Endothelial cell of umbilical vein (primary cell): ENCODE measurements around the gene AJM1. TPM values are rescaled to one million over a fixed set of nuclear protein-coding genes. Genes with fewer than 3 reads are reported as not detected.

ENCODE experiments used
- BruUV-seq: library from RNA; stranded (reverse); fragments of 400-500 nt; replicated peaks from 2 replicates; lab custom pipeline; 2021; lab: Mats Ljungman, UMichigan
- CTCF ChIA-PET: fragments of 300-600, 350-600 bp; sonication (Branson Sonifier 250); formaldehyde crosslinking; loops from one replicate; lab custom pipeline; 2021; ENCODE audit warnings: antibody characterized with exemption, inconsistent platforms; lab: Charles Lee
- POLR2A ChIA-PET: fragments of 300-600, 350-600 bp; sonication (Branson Sonifier 250); formaldehyde crosslinking; loops from one replicate; lab custom pipeline; 2021; ENCODE audit warnings: antibody characterized with exemption, inconsistent platforms; lab: Charles Lee
- DNase-seq: peaks from one replicate; pipeline ENCODE4 v3.0.0-alpha.2; 2011; ENCODE audit warnings: low read depth, low spot score
- FAIRE-seq: peaks from 2 replicates; lab custom pipeline; 2011; peaks lifted over from hg19 to GRCh38; lab: Jason Lieb, UNC
- H2AFZ ChIP-seq: 2 replicates; pipeline ENCODE4 v1.6.0; 2012; ENCODE audit warnings: low read depth, low read length, control low read depth, inconsistent platforms
- H3K27ac ChIP-seq: 2 replicates; pipeline ENCODE4 v1.5.1; 2011; ENCODE audit warnings: low read depth, mild to moderate bottlenecking, control low read depth, low read length, moderate library complexity; ENCODE audit not compliant: insufficient read depth
- H3K27me3 ChIP-seq, 2 experiments: 2 replicates each; pipeline versions ENCODE4 v1.6.0 to v1.6.1; 2011; ENCODE audit warnings: low read length in 2 of 2, mixed read lengths in 1 of 2; ENCODE audit not compliant: control insufficient read depth in 2 of 2, insufficient read depth in 2 of 2
- H3K36me3 ChIP-seq, 2 experiments: 2 replicates in 1 of 2; 3 replicates in 1 of 2; pipeline ENCODE4 v1.5.1; 2011; ENCODE audit warnings: low read length in 2 of 2, mild to moderate bottlenecking in 1 of 2, moderate library complexity in 1 of 2; ENCODE audit not compliant: control insufficient read depth in 2 of 2, insufficient read depth in 2 of 2; ENCODE audit errors: extremely low read depth in 1 of 2
- H3K4me1 ChIP-seq: 3 replicates; pipeline ENCODE4 v1.5.1; 2011; ENCODE audit warnings: mild to moderate bottlenecking, low read length; ENCODE audit not compliant: control insufficient read depth, insufficient read depth; ENCODE audit errors: extremely low read depth
- H3K4me2 ChIP-seq: 2 replicates; pipeline ENCODE4 v1.6.1; 2011; ENCODE audit warnings: low read length, control low read depth, mixed read lengths; ENCODE audit not compliant: insufficient read depth
- H3K4me3 ChIP-seq, 3 experiments: fragments of 200-600 bp in 1 of 3; sonication (generic), shearing (Covaris generic) in 1 of 3; replicated peaks in 1 of 3; 2 replicates each; pipeline ENCODE4 v1.5.1; 2011 to 2016; ENCODE audit warnings: control low read depth in 3 of 3, low read length in 3 of 3, mild to moderate bottlenecking in 2 of 3, inconsistent platforms in 1 of 3, low read depth in 1 of 3, moderate library complexity in 1 of 3; ENCODE audit not compliant: insufficient read depth in 1 of 3
- H3K79me2 ChIP-seq: 2 replicates; pipeline ENCODE4 v1.6.0; 2012; ENCODE audit warnings: low read length, inconsistent platforms; ENCODE audit not compliant: control insufficient read depth, insufficient read depth
- H3K9ac ChIP-seq: replicated peaks from 2 replicates; pipeline ENCODE3; 2011; ENCODE audit warnings: low read length, control low read depth; ENCODE audit not compliant: insufficient read depth; ENCODE audit errors: extremely low read depth
- H3K9me1 ChIP-seq: replicated peaks from 3 replicates; pipeline ENCODE4 v1.6.0; 2011; ENCODE audit warnings: mild to moderate bottlenecking, low read length; ENCODE audit not compliant: control insufficient read depth, insufficient read depth; ENCODE audit errors: extremely low read depth
- H3K9me3 ChIP-seq: replicated peaks from 2 replicates; pipeline ENCODE4 v1.5.1; 2012; ENCODE audit warnings: low read length, inconsistent platforms; ENCODE audit not compliant: control insufficient read depth, insufficient read depth
- H4K20me1 ChIP-seq: replicated peaks from 2 replicates; pipeline ENCODE3; 2011; ENCODE audit warnings: mild to moderate bottlenecking, low read length; ENCODE audit not compliant: control insufficient read depth, insufficient read depth; ENCODE audit errors: extremely low read depth
- EZH2 ChIP-seq: IDR thresholded peaks from 2 replicates; pipeline ENCODE4 v1.6.1; 2012; ENCODE audit warnings: borderline replicate concordance, low read depth, mild to moderate bottlenecking, moderate library complexity, low read length, inconsistent platforms; ENCODE audit not compliant: severe bottlenecking
- FOS ChIP-seq: IDR thresholded peaks from 2 replicates; pipeline ENCODE4 v1.6.1; 2011; ENCODE audit warnings: mild to moderate bottlenecking, low read length, moderate library complexity, borderline replicate concordance; ENCODE audit not compliant: insufficient read depth
- GATA2 ChIP-seq: IDR thresholded peaks from 2 replicates; pipeline ENCODE4 v1.7.0; 2011; ENCODE audit warnings: low read depth, mild to moderate bottlenecking, moderate library complexity, mixed read lengths, low read length; ENCODE audit not compliant: insufficient read length, insufficient read depth
- JUN ChIP-seq: IDR thresholded peaks from 2 replicates; pipeline ENCODE4 v1.6.1; 2011; ENCODE audit warnings: borderline replicate concordance, low read depth; ENCODE audit not compliant: insufficient read length, insufficient read depth
- MYC ChIP-seq: IDR thresholded peaks from one replicate; pipeline ENCODE4 v1.6.1; 2011; ENCODE audit warnings: mild to moderate bottlenecking, low read depth, low read length
- POLR2A ChIP-seq: IDR thresholded peaks from 2 replicates; pipeline ENCODE4 v1.6.1; 2012; ENCODE audit warnings: low read depth, mild to moderate bottlenecking, control low read depth, low read length
- POLR2AphosphoS5 ChIP-seq: IDR thresholded peaks from 2 replicates; pipeline ENCODE4 v1.6.1; 2012; ENCODE audit warnings: low read depth, mild to moderate bottlenecking, control low read depth, low read length, moderate library complexity; ENCODE audit not compliant: insufficient read depth
- dilution Hi-C: fragments of 300-500 bp; cut with MboI; formaldehyde crosslinking; loops from one replicate; pipeline ENCODE4 v1.15.0; 2019; ENCODE audit warnings: low sequenced_read_pairs; ENCODE audit not compliant: extremely low pct_ligation_motif_present
- intact Hi-C: fragments of 100-400 bp; cut with micrococcal nuclease; formaldehyde crosslinking; loops from one replicate; pipeline ENCODE4 v1.10.0; 2022
- polyA plus RNA-seq, 4 experiments: library from polyadenylated mRNA; depleted of rRNA in 3 of 4; stranded (reverse) in 3 of 4; unstranded in 1 of 4; fragments of >200 nt; gene quantifications; 2 replicates each; pipeline versions ENCODE4 v1.2.1 to v1.2.3, GENCODE V29; 2011 to 2012; ENCODE audit warnings: missing spikeins in 1 of 4
- total RNA-seq: library from RNA; stranded (reverse); gene quantifications from 2 replicates; pipeline ENCODE4 v1.2.3, GENCODE V29; 2021
- TF ChIP-seq, protein P1 (sequence below), 2 donors: IDR thresholded peaks; 1 replicate in 1 of 2; 2 replicates in 1 of 2; pipeline ENCODE4 v1.5.1; 2011; ENCODE audit warnings: low read length in 2 of 2, mild to moderate bottlenecking in 2 of 2, moderate library complexity in 2 of 2, control low read depth in 1 of 2, inconsistent platforms in 1 of 2, low read depth in 1 of 2; ENCODE audit not compliant: insufficient read depth in 1 of 2; ENCODE audit errors: extremely low read depth in 1 of 2
- TF ChIP-seq, protein P2 (sequence below): IDR thresholded peaks from 2 replicates; pipeline ENCODE4 v1.6.1; 2011; ENCODE audit not compliant: insufficient read depth, insufficient read length

Gene AJM1
- total and polyA plus RNA-seq, 2 donors (not counting 3 experiments of a cell fraction or from before 2014, with no cell fraction given) = 0.30 to 1.3 TPM

DNA sequence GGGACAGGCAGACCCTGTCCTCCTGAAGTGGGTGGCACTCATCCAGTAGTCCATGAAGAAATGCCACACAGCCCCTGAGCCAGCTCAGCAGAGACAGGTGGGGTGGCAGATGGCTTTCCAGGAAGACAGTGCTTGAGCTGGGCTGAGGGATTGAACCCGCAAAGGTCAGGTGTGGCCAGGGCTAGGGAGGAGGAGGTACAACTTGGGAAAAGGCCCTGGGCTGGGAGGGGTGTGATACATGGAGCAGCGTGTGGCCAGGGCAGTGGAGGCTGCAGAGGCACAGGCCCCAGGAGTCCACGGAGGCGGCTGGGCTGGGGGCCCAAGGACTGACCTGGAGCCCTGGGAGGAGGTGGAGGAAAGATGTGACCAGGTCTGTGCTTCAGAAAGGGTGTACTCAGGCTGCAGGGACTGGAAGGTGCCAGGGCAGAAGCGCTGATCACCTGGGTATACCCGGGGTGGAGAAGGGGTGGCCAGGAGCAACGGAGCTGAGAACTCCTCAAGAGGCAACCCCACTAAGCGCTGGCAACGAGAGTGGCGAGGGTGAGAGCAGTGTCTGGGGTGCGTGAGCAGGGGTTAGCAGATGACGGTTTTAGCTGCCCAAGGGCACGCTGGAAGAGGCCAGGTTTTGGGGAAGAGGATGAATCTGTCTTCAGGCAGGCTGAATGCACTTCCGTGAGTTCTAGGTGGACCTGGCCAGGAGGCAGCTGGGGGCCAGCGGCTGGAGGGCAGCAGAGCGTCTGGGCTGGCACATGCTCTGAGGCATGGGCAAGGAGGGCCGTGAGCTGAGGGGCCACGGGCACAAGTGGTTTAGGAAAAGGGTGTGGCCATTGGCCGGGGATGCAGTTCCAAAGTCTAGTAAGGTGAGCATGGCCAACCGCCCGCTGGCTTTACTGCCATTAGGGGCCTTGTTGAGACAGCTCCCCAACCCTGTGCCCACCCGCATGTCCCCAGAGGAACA lies 38.4 kb upstream of the AJM1 start:
- POLR2A ChIA-PET = no interaction called here
- dilution Hi-C loops = loop anchor here (25.0 kb wide), 1 partner anchor 133 kb away; the partner anchor contains the start of genes C8G and FBXW5
- CTCF ChIA-PET = no interaction called here

DNA sequence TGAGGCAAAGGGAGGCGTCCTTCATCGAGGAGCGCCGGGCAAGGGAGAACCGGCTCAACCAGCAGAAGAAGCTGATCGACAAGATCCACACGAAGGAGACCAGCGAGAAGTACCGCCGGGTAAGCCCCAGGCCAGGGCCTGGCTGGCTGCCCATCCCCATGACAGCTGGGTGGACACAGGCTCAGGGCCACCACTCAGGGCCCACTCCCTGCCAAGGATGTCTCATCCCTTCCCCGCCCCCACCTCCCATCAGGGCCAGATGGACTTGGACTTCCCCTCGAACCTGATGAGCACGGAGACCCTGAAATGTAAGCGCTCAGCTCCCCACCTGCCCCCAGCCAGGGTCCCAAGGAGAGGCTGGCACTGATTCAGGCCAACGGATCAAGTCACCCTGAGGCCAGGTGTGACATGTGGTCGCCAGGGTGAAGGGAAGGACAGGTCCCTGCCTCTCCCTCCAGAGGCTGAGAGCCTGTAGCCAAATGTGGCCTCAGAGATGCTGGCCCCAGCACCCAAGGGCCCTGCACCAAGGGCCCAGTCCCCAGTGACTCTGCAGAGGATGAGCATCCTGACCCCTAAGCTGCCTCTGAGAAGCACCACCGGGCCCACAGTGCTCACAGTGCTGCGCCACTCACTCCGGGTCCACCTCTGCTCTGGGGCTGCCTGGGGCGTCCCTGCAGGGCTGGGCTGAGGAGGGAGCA lies 37.6 kb upstream of the AJM1 start:
- ChIA-PET CTCF (no interaction called here), POLR2A (no interaction called here)
- no peak overlapping the region for H3K9ac ChIP-seq
- H3K79me2 ChIP-seq = peaks cover 18% of the 10 kb centered on the region
- H3K36me3 ChIP-seq = no peaks in the 10 kb centered on the region
- FAIRE-seq (no peak), DNase-seq (no peak)
- no peaks in the 10 kb centered on the region for H3K9me1 ChIP-seq
- H3K4me1 ChIP-seq = peaks cover 13% of the 10 kb centered on the region
- dilution Hi-C loops = loop anchor here (25.0 kb wide), 1 partner anchor 133 kb away; the partner anchor contains the start of genes C8G and FBXW5
- no peaks in the 10 kb centered on the region for H3K9me3 ChIP-seq
- H3K27me3 ChIP-seq = peaks cover 11% of the 10 kb centered on the region in 2 experiments
- TF ChIP-seq MYC = no peak
- TF ChIP-seq, protein P1, sequence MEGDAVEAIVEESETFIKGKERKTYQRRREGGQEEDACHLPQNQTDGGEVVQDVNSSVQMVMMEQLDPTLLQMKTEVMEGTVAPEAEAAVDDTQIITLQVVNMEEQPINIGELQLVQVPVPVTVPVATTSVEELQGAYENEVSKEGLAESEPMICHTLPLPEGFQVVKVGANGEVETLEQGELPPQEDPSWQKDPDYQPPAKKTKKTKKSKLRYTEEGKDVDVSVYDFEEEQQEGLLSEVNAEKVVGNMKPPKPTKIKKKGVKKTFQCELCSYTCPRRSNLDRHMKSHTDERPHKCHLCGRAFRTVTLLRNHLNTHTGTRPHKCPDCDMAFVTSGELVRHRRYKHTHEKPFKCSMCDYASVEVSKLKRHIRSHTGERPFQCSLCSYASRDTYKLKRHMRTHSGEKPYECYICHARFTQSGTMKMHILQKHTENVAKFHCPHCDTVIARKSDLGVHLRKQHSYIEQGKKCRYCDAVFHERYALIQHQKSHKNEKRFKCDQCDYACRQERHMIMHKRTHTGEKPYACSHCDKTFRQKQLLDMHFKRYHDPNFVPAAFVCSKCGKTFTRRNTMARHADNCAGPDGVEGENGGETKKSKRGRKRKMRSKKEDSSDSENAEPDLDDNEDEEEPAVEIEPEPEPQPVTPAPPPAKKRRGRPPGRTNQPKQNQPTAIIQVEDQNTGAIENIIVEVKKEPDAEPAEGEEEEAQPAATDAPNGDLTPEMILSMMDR (IDR thresholded peaks at IDR 0.05; ENCODE audit: extremely low read depth in 1 of 2, insufficient read depth in 1 of 2, low read depth in 1 of 2, low read length in 2 of 2) = no peak
- no peak for TF ChIP-seq EZH2
- no peak for TF ChIP-seq POLR2AphosphoS5
- no peak for TF ChIP-seq FOS
- TF ChIP-seq, protein P2, sequence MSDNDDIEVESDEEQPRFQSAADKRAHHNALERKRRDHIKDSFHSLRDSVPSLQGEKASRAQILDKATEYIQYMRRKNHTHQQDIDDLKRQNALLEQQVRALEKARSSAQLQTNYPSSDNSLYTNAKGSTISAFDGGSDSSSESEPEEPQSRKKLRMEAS = no peak
- TF ChIP-seq POLR2A = no peak
- TF ChIP-seq JUN = no peak
- TF ChIP-seq GATA2 = no peak
- H3K4me2 ChIP-seq = no peak overlapping the region
- no peaks in the 10 kb centered on the region for H4K20me1 ChIP-seq
- H3K4me3 ChIP-seq = no peak overlapping the region
- no peak overlapping the region for H3K27ac ChIP-seq
- no peak overlapping the region for H2AFZ ChIP-seq
- no TSS peak for BruUV-seq
- intact Hi-C loops = loop anchor here (5.0 kb wide), 1 partner anchor 38 kb away; the partner anchor contains the start of gene AJM1

More for the DNA sequence above, 38.4 kb upstream of the AJM1 start:
- no peak overlapping the region for H3K27ac ChIP-seq
- intact Hi-C loops = no loop called here
- no peaks in the 10 kb centered on the region for H3K9me1 ChIP-seq
- H3K4me1 ChIP-seq = peaks cover 7% of the 10 kb centered on the region
- no peak for FAIRE-seq
- DNase-seq = no peak
- no TSS peak for BruUV-seq
- H3K4me3 ChIP-seq = no peak overlapping the region
- peaks cover 10% of the 10 kb centered on the region for H3K79me2 ChIP-seq
- no peak for TF ChIP-seq POLR2AphosphoS5
- TF ChIP-seq, protein P2 = no peak
- H3K27me3 ChIP-seq = peaks cover 18 to 19% of the 10 kb centered on the region in 2 experiments
- H2AFZ ChIP-seq = no peak overlapping the region
- no peaks in the 10 kb centered on the region for H3K36me3 ChIP-seq
- no peak overlapping the region for H3K9ac ChIP-seq
- H3K9me3 ChIP-seq = no peaks in the 10 kb centered on the region
- no peaks in the 10 kb centered on the region for H4K20me1 ChIP-seq
- H3K4me2 ChIP-seq = no peak overlapping the region
